ENCODE measurements around the gene PCAT6. TPM values are rescaled to one million over a fixed set of nuclear protein-coding genes. Genes with fewer than 3 reads are reported as not detected.

Gene PCAT6
- total and polyA plus RNA-seq, 2 donors from 2014 or later, result 2.0 to 5.8 TPM

DNA sequence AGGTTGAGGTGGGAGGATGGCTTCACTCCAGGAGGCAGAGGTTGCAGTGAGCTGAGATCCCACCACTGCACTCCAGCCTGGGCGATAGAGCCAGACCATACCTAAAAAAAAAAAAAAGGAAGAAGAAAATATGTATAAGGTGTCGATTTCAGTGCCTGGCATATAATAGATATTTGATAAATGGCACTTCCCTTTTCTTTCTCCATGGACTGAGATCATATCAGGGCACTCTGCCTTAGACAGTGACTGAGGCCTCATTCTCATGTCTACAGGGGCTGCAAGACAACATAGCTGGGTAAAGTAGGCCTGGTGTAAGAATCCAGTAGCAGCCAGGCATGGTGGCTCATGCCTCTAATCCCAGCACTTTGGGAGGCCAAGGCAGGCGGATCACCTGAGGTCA, 21.2 kb downstream of the PCAT6 start:
- FAIRE-seq (no peak), DNase-seq (no peak)
- no peak overlapping the region for H3K9ac ChIP-seq (ENCODE audit: low read length in 3 of 3)
- no peak overlapping the region for H3K4me3 ChIP-seq (ENCODE audit: low read length in 3 of 3)
- TF ChIP-seq, protein P1, sequence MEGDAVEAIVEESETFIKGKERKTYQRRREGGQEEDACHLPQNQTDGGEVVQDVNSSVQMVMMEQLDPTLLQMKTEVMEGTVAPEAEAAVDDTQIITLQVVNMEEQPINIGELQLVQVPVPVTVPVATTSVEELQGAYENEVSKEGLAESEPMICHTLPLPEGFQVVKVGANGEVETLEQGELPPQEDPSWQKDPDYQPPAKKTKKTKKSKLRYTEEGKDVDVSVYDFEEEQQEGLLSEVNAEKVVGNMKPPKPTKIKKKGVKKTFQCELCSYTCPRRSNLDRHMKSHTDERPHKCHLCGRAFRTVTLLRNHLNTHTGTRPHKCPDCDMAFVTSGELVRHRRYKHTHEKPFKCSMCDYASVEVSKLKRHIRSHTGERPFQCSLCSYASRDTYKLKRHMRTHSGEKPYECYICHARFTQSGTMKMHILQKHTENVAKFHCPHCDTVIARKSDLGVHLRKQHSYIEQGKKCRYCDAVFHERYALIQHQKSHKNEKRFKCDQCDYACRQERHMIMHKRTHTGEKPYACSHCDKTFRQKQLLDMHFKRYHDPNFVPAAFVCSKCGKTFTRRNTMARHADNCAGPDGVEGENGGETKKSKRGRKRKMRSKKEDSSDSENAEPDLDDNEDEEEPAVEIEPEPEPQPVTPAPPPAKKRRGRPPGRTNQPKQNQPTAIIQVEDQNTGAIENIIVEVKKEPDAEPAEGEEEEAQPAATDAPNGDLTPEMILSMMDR (IDR thresholded peaks at IDR 0.05; ENCODE audit: borderline replicate concordance, extremely low read depth, insufficient read depth), result no peak
- no peak overlapping the region for H3K27ac ChIP-seq (ENCODE audit: low read depth in 2 of 2, low read length in 2 of 2)
- intact Hi-C loops (cut with DNase I), result no loop called here
- H3K9me3 ChIP-seq (ENCODE audit: control insufficient read depth in 2 of 3, insufficient read depth in 1 of 3, low read length in 3 of 3), result no peaks in the 10 kb centered on the region
- H3K27me3 ChIP-seq (ENCODE audit: control insufficient read depth, insufficient read depth, low read length), result no peaks in the 10 kb centered on the region
- H3K4me1 ChIP-seq (ENCODE audit: control insufficient read depth in 2 of 3, insufficient read depth in 2 of 3, low read depth in 1 of 3, low read length in 3 of 3), result no peaks in the 10 kb centered on the region
- H3K36me3 ChIP-seq (ENCODE audit: control insufficient read depth in 2 of 3, insufficient read depth in 3 of 3, low read length in 3 of 3), result no peaks in the 10 kb centered on the region

DNA sequence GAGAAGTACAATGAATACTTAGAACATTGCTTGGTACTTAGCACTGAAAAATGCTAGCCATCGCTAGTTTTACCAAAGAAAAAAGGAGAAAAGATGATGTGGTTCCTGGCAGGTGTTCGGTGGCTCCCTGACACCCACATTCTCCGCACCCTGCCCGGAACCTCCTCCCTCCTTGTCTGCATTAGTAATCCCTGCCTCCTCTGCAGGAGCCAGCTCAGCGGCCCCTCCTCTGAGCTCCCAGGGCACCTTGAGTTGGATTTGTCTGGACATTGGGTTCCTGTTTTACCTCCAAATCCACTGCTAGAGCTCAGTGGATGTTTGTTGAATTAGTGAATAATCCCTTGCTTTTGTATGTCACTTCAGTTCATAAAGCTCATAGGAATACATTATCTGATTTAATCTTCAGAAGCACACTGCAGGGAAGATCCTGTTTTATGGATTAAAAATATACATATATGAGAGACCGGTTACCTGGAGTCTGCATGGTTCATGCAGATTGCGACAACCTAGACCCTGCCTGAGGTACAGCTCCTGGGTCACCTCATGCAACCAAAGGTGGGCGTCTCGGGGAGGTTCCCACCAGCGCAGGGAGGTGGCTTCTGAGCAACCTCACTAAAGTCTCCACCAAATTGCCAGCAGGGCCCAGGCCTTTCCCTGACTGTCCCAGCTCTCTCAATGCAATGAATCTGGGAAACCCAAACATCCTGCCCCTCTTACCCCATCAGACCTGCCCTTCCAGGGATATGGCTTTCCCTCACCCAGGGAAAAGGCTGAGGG, 24.2 kb downstream of the PCAT6 start:
- Histone ChIP-seq H3K9ac (ENCODE audit: low read length in 3 of 3) (no peak overlapping the region), H3K9me3 (ENCODE audit: control insufficient read depth in 2 of 3, insufficient read depth in 1 of 3, low read length in 3 of 3) (no peaks in the 10 kb centered on the region), H3K4me3 (ENCODE audit: low read length in 3 of 3) (no peak overlapping the region), H3K4me1 (ENCODE audit: control insufficient read depth in 2 of 3, insufficient read depth in 2 of 3, low read depth in 1 of 3, low read length in 3 of 3) (no peaks in the 10 kb centered on the region), H3K27ac (ENCODE audit: low read depth in 2 of 2, low read length in 2 of 2) (no peak overlapping the region), H3K27me3 (ENCODE audit: control insufficient read depth, insufficient read depth, low read length) (no peaks in the 10 kb centered on the region), H3K36me3 (ENCODE audit: control insufficient read depth in 2 of 3, insufficient read depth in 3 of 3, low read length in 3 of 3) (no peaks in the 10 kb centered on the region)
- no peak for DNase-seq
- FAIRE-seq, result no peak
- intact Hi-C loops (cut with DNase I), result no loop called here
- TF ChIP-seq, protein P1 (IDR thresholded peaks at IDR 0.05; ENCODE audit: borderline replicate concordance, extremely low read depth, insufficient read depth), result no peak

DNA sequence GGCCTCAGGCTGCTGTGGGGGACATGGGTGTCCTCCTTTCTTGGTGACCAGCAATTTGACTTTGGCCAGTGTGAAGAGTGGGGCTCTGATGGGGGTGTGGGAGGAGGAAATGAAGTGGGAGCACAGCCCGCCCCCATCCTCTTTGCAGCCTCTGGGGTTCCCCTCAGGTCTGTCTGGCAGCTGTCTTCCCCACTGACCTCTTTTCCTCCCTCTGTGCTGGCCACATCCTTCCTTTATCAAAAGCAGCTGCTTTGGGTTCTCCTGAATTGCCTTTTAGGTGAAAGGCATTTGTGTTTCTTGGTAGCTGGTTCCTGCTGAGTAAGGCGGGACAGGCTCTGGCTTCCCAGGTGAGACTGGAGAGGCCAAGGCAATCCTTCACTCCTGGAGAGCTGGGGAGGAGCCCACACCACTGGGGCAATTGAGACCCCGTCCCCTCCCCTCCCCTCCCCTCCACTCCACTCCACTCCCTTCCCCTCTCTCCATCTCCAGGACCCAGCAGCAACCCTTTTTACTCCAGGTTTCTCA, 24.9 kb downstream of the PCAT6 start:
- H3K4me1 ChIP-seq (ENCODE audit: control insufficient read depth in 2 of 3, insufficient read depth in 2 of 3, low read depth in 1 of 3, low read length in 3 of 3), result no peaks in the 10 kb centered on the region
- no peak overlapping the region for H3K4me3 ChIP-seq (ENCODE audit: low read length in 3 of 3)
- intact Hi-C loops (cut with DNase I), result no loop called here
- FAIRE-seq, result no peak
- DNase-seq, result no peak
- TF ChIP-seq, protein P1 (IDR thresholded peaks at IDR 0.05; ENCODE audit: borderline replicate concordance, extremely low read depth, insufficient read depth), result no peak
- no peaks in the 10 kb centered on the region for H3K36me3 ChIP-seq (ENCODE audit: control insufficient read depth in 2 of 3, insufficient read depth in 3 of 3, low read length in 3 of 3)
- H3K9ac ChIP-seq (ENCODE audit: low read length in 3 of 3), result no peak overlapping the region
- H3K27ac ChIP-seq (ENCODE audit: low read depth in 2 of 2, low read length in 2 of 2), result no peak overlapping the region
- no peaks in the 10 kb centered on the region for H3K9me3 ChIP-seq (ENCODE audit: control insufficient read depth in 2 of 3, insufficient read depth in 1 of 3, low read length in 3 of 3)
- no peaks in the 10 kb centered on the region for H3K27me3 ChIP-seq (ENCODE audit: control insufficient read depth, insufficient read depth, low read length)
